AG04449 (cell line): ENCODE results near the gene DLG4.

Source experiments
- CTCF ChIA-PET: fragments of 350-600 bp; formaldehyde crosslinking; extraction: SDS; loops from one replicate; lab custom pipeline; 2021; ENCODE audit warnings: antibody characterized with exemption; lab: Yijun Ruan, JAX
- POLR2A ChIA-PET: fragments of 400-600, 350-600 bp; formaldehyde crosslinking; extraction: SDS; loops from one replicate; lab custom pipeline; 2020; ENCODE audit warnings: antibody characterized with exemption, inconsistent platforms; lab: Yijun Ruan, JAX
- DNase-seq: peaks from one replicate; pipeline ENCODE4 v3.0.0-alpha.2; 2010; ENCODE audit warnings: low read depth, low spot score
- H3K4me3 ChIP-seq: 2 replicates; pipeline ENCODE4 v1.5.1; 2011; ENCODE audit warnings: low read depth, mild to moderate bottlenecking, control low read depth, low read length
- TF ChIP-seq, protein P1 (sequence below): IDR thresholded peaks from one replicate; pipeline ENCODE4 v1.5.1; 2011; ENCODE audit warnings: mild to moderate bottlenecking, moderate library complexity, low read length, control low read depth, inconsistent platforms; ENCODE audit not compliant: insufficient read depth; ENCODE audit errors: missing control alignments

The DLG4 gene

DNA sequence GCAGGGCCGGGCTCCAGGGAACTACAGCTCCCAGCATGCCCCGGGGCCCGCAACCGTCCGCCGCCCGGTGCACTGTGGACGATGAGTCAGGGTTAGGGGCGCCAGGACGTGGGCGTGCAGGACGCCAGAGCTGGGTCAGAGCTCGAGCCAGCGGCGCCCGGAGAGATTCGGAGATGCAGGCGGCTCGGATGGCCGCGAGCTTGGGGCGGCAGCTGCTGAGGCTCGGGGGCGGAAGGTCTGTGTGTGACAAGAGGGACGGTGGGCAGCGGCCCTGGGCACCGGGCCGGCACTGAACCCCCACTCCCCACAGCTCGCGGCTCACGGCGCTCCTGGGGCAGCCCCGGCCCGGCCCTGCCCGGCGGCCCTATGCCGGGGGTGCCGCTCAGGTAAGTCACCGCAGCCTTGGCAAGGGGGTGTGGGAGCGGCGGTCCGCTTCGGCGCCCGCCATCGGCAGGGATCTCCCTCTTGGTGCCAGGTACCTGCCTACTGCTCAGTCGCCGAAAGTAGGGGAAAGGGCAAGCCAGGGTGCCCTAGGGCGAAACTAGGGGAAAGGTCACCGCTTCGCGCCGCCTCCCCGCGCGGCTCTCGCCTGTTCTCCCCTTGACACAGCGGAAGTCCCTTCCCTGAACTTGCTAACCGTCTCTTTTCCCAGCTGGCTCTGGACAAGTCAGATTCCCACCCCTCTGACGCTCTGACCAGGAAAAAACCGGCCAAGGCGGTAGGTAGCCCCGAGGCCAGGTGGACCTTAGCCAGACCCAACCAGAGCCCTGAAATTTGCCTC is at the start of gene DLG4, which contains the start of gene ACADVL:
Gene DLG4 (minus strand): TSS at position 25 of the 781 bp plus-strand sequence.
Gene ACADVL (plus strand): TSS at position 127 of the 781 bp plus-strand sequence. CDS start 47 bp downstream, at position 174.
- ChIA-PET POLR2A (interaction anchor here (0.6 to 6.6 kb wide), 10 partner anchors 9 to 174 kb away, joined by 3 to 82 read pairs (median 5); partner anchors contain the start of genes DVL2, GABARAP and PHF23), CTCF (interaction anchor here (0.5 to 4.6 kb wide), 14 partner anchors 10 to 175 kb away, joined by 3 to 37 read pairs (median 4); no protein-coding TSS in a partner anchor)
- TF ChIP-seq, protein P1, sequence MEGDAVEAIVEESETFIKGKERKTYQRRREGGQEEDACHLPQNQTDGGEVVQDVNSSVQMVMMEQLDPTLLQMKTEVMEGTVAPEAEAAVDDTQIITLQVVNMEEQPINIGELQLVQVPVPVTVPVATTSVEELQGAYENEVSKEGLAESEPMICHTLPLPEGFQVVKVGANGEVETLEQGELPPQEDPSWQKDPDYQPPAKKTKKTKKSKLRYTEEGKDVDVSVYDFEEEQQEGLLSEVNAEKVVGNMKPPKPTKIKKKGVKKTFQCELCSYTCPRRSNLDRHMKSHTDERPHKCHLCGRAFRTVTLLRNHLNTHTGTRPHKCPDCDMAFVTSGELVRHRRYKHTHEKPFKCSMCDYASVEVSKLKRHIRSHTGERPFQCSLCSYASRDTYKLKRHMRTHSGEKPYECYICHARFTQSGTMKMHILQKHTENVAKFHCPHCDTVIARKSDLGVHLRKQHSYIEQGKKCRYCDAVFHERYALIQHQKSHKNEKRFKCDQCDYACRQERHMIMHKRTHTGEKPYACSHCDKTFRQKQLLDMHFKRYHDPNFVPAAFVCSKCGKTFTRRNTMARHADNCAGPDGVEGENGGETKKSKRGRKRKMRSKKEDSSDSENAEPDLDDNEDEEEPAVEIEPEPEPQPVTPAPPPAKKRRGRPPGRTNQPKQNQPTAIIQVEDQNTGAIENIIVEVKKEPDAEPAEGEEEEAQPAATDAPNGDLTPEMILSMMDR: no peak
- no peak for DNase-seq
- peak within 1 kb of the TSS; percentile 83 for H3K4me3 ChIP-seq

DNA sequence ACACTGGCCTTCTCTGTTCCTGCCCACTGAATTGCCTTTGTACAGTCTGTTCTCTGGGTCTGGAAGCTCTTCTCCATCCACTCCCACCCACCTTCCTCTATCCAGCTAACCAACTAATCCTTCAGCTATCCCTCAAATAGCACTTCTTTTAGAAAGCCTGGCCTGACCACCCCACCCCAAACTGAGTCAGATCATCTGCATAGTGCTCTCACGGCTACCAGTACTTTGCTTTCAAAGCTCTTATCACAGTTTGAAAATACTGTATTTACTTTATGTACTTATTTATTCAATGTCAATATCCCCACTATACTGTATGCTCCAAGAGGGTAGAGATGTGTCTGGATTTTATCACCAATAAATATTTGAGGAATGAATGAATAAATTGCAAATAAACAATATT is 47.1 kb upstream of the DLG4 start:
- TF ChIP-seq, protein P1: no peak
- no peak for DNase-seq
- CTCF ChIA-PET: interaction anchor here (1.0 to 5.3 kb wide), 3 partner anchors 14 to 30 kb away, joined by 4 to 29 read pairs (median 11); partner anchors contain the start of gene SLC2A4
- no peak overlapping the region for H3K4me3 ChIP-seq
- POLR2A ChIA-PET: interaction anchor here (0.6 to 0.7 kb wide), 2 partner anchors 16 to 89 kb away, joined by 3 to 4 read pairs; no protein-coding TSS in a partner anchor

DNA sequence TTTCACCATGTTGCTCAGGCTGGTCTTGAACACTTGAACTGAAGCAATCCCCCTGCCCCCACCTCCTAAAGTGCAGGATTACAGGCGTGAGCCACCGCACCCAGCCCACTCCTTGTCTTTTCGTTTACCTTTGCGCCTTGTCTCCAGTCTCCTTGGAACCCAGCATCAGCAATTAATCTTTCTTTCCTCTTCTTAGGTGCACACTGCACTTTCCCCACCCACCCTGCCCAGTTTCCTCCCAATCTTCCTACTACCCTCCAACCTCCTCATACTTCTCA is 44.1 kb upstream of the DLG4 start:
- no peak for DNase-seq
- TF ChIP-seq, protein P1: no peak
- POLR2A ChIA-PET: no interaction called here
- CTCF ChIA-PET: interaction anchor here (1.3 to 5.3 kb wide), 4 partner anchors 9 to 33 kb away, joined by 3 to 29 read pairs (median 10); partner anchors contain the start of gene SLC2A4
- no peak overlapping the region for H3K4me3 ChIP-seq

DNA sequence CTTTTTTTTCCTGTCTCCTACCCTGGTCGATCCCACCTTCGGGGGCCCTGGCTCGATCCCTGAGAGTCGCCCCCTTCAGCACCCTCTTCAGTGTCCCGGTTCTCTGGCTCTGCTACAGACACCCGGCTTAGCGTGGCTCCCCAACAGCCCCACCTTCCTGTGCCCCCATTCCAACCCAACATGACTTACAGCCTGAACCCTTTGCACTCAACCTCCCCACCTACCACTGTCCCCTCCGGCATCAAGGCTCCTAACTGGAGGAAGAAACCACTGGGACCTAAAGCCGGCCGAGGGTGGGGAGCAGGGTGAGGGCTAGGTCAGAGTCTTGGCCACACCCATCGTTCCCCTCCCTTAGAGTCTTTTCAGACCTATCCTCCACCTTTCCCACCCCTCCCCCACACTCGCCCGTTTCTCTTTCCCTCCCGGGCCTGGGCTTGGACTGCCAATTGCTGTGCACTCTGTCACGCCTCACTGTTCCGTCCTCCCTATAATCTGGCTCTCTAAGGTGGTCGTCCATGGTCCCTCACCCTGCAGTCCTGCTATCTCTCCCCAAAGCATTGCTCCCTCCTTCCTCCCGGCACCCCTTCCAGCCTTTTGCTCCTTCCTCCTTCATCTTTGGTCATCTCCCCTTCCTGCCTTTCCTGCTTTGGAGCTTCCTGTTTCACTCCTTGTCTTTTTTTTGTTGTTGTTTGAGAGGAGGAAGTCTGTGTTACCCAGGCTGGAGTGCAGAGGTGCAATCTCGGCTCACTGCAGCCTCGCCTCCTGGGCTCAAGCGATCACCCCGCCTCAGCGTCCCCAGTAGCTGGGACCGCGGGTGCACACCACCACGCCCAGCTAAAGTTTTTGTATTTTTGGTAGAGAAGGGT is 43.5 kb upstream of the DLG4 start:
- ChIA-PET CTCF (interaction anchor here (1.3 to 5.3 kb wide), 4 partner anchors 9 to 33 kb away, joined by 3 to 29 read pairs (median 10); partner anchors contain the start of gene SLC2A4), POLR2A (no interaction called here)
- TF ChIP-seq, protein P1: no peak
- DNase-seq: no peak
- H3K4me3 ChIP-seq: no peak overlapping the region

DNA sequence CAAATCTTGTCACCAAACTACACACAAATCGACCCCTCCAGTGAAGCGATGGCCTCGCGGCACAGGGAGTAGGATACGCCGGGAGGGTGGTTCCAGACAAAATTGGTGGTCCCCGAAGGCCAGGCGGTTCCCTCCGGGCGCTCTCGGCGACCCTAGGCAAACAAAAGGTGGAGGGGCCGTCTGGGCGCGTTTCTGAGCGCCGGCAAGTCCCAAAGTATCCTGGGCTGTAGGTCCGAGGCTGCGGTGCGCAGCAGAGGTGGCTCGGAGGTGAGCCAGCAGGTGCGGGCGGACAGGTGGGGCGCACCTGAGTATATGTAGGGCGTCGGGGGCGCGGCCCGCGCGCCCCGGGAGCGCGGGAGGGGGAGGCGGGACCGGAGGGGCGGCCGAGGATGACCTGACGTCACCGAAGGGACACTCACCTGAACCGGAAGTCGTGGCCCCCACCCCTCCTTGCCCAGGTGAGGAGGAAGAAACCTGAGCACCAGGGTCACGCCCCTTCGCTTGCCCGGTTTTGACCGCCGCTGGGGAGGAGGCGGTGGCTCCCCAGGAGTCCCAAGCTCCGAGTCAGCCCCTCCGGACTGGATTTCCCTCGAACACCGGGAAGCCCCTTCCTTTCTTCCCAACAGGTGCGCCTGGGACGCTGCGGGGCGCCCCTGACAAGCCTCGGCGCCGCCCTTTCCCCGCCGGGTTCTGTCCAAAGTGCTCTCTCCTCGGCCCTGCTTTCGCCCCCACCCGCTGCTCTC is 42.7 kb upstream of the DLG4 start, which contains the start of gene CLDN7:
Gene CLDN7 (minus strand): TSS at position 287 of the 743 bp plus-strand sequence. CDS start 435 bp downstream, outside the sequence.
- ChIA-PET POLR2A (no interaction called here), CTCF (no interaction called here)
- H3K4me3 ChIP-seq: peak within 1 kb of the TSS; percentile 48

More for the DNA sequence above, 42.7 kb upstream of the DLG4 start, which contains the start of gene CLDN7:
- no peak for DNase-seq
- TF ChIP-seq, protein P1: no peak
